Liver (tissue), 9 donors: ENCODE measurements around the gene TANC2. TPM values are rescaled to one million over a fixed set of nuclear protein-coding genes. Genes with fewer than 3 reads are reported as not detected.

Experiments used
- DNase-seq: peaks from one replicate; pipeline ENCODE4 v3.0.0-alpha.2; 2017; ENCODE audit warnings: low spot score
- H3K27ac ChIP-seq, 2 donors: one replicate each; pipeline ENCODE4 v1.7.0; 2013; ENCODE audit warnings: inconsistent platforms in 2 of 2, low read length in 2 of 2, control low read depth in 1 of 2, low read depth in 1 of 2, mild to moderate bottlenecking in 1 of 2
- H3K27me3 ChIP-seq, 4 donors: one replicate each; pipeline versions ENCODE4 v1.6.1 to v1.7.0; 2013; ENCODE audit warnings: low read length in 3 of 4, inconsistent platforms in 1 of 4, mild to moderate bottlenecking in 1 of 4, moderate library complexity in 1 of 4; ENCODE audit not compliant: control insufficient read depth in 4 of 4, insufficient read depth in 4 of 4
- H3K36me3 ChIP-seq, 4 donors: one replicate each; pipeline versions ENCODE4 v1.6.1 to v1.7.0; 2013; ENCODE audit warnings: low read length in 3 of 4, mild to moderate bottlenecking in 3 of 4, low read depth in 1 of 4, moderate library complexity in 1 of 4; ENCODE audit not compliant: control insufficient read depth in 4 of 4, insufficient read depth in 3 of 4
- H3K4me1 ChIP-seq, 4 donors: one replicate each; pipeline versions ENCODE4 v1.6.1 to v1.7.0; 2013; ENCODE audit warnings: low read length in 3 of 4, mild to moderate bottlenecking in 3 of 4, moderate library complexity in 1 of 4; ENCODE audit not compliant: control insufficient read depth in 4 of 4, insufficient read depth in 4 of 4
- H3K4me3 ChIP-seq, 3 donors: one replicate each; pipeline versions ENCODE4 v1.6.1 to v1.7.0; 2013; ENCODE audit warnings: low read length in 3 of 3, control low read depth in 1 of 3, low read depth in 1 of 3, mild to moderate bottlenecking in 1 of 3
- H3K9ac ChIP-seq, 2 donors: one replicate each; pipeline ENCODE4 v1.7.0; 2013; ENCODE audit warnings: low read length in 2 of 2, mild to moderate bottlenecking in 2 of 2, moderate library complexity in 2 of 2, control low read depth in 1 of 2, low read depth in 1 of 2
- H3K9me3 ChIP-seq, 4 donors: one replicate each; pipeline versions ENCODE4 v1.6.1 to v1.7.0; 2013; ENCODE audit warnings: low read length in 3 of 4; ENCODE audit not compliant: control insufficient read depth in 4 of 4
- EGR1 ChIP-seq, 2 donors: IDR thresholded peaks; 2 replicates each; pipeline ENCODE4 v1.6.1; 2016 to 2018; ENCODE audit warnings: antibody characterized with exemption in 2 of 2, low read depth in 2 of 2
- FOXA1 ChIP-seq: IDR thresholded peaks from 2 replicates; pipeline ENCODE4 v1.6.1; 2016; ENCODE audit warnings: antibody characterized with exemption
- FOXA2 ChIP-seq: IDR thresholded peaks from 2 replicates; pipeline ENCODE4 v1.6.1; 2016; ENCODE audit warnings: antibody characterized with exemption
- GABPA ChIP-seq, 2 donors: IDR thresholded peaks in 1 of 2; conservative IDR thresholded peaks in 1 of 2; 2 replicates each; pipeline ENCODE4 v1.6.1; 2016; ENCODE audit warnings: antibody characterized with exemption in 2 of 2, mild to moderate bottlenecking in 1 of 2, moderate library complexity in 1 of 2
- HNF4A ChIP-seq, 2 donors: conservative IDR thresholded peaks; 2 replicates each; pipeline ENCODE4 v1.6.1; 2016; ENCODE audit warnings: antibody characterized with exemption in 2 of 2, mild to moderate bottlenecking in 2 of 2
- HNF4G ChIP-seq: IDR thresholded peaks from 2 replicates; pipeline ENCODE4 v1.6.1; 2016; ENCODE audit warnings: antibody characterized with exemption
- JUND ChIP-seq, 2 donors: IDR thresholded peaks; 2 replicates each; pipeline ENCODE4 v1.6.1; 2016; ENCODE audit warnings: antibody characterized with exemption in 2 of 2
- NR2F2 ChIP-seq: IDR thresholded peaks from 2 replicates; pipeline ENCODE4 v1.6.1; 2016; ENCODE audit warnings: antibody characterized with exemption
- RAD21 ChIP-seq, 2 donors: IDR thresholded peaks; 2 replicates each; pipeline ENCODE4 v1.6.1; 2016; ENCODE audit warnings: antibody characterized with exemption in 2 of 2, mild to moderate bottlenecking in 2 of 2
- RXRA ChIP-seq, 2 donors: IDR thresholded peaks; 2 replicates each; pipeline ENCODE4 v1.6.1; 2017 to 2018; ENCODE audit warnings: antibody characterized with exemption in 2 of 2, mild to moderate bottlenecking in 1 of 2
- TAF1 ChIP-seq: conservative IDR thresholded peaks from 2 replicates; pipeline ENCODE4 v1.6.1; 2016; ENCODE audit warnings: antibody characterized with exemption, mild to moderate bottlenecking
- YY1 ChIP-seq: IDR thresholded peaks from 2 replicates; pipeline ENCODE4 v1.6.1; 2016; ENCODE audit warnings: antibody characterized with exemption, mild to moderate bottlenecking
- WGBS: extraction: QIAGEN DNeasy Blood & Tissue Kit; methylation state at CpG from one replicate; pipeline ENCODE4 v1.1.7; 2013; 5-methylcytosine and 5-hydroxymethylcytosine counted together
- polyA plus RNA-seq, 2 donors: library from polyadenylated mRNA; stranded (reverse) in 1 of 2; unstranded in 1 of 2; fragments of 200-250 nt in 1 of 2; fragments of >200 nt in 1 of 2; fragmentation: Nextera tagmentation in 1 of 2; extraction: Ambion mirVana in 1 of 2; gene quantifications; one replicate each; pipeline versions ENCODE4 v1.2.1 to v1.2.3, GENCODE V29; 2013 to 2015
- total RNA-seq, 2 donors: library from RNA; depleted of rRNA; stranded (reverse); fragments of >200 nt; gene quantifications; one replicate each; pipeline ENCODE4 v1.2.3, GENCODE V29; 2014
- TF ChIP-seq, protein P1 (sequence below): IDR thresholded peaks from 2 replicates; pipeline ENCODE4 v1.6.1; 2016; ENCODE audit warnings: antibody characterized with exemption
- TF ChIP-seq, protein P2 (sequence below): IDR thresholded peaks from 2 replicates; pipeline ENCODE4 v1.6.1; 2016; ENCODE audit warnings: antibody characterized with exemption
- TF ChIP-seq, protein P3 (sequence below): IDR thresholded peaks from 2 replicates; pipeline ENCODE4 v1.6.1; 2016; ENCODE audit warnings: antibody characterized with exemption, mild to moderate bottlenecking
- TF ChIP-seq, protein P4 (sequence below): fragments of 150-350 bp; IDR thresholded peaks from 2 replicates; pipeline ENCODE4 v1.5.1; 2017; ENCODE audit warnings: improper control_type of control experiment, low read depth, low read length; ENCODE audit not compliant: missing input control
- TF ChIP-seq, protein P5 (sequence below): IDR thresholded peaks from 2 replicates; pipeline ENCODE4 v1.6.1; 2016; ENCODE audit warnings: antibody characterized with exemption
- donor health status: healthy.
- donor health status: healthy.
- donor health status: healthy.
- donor health status: healthy.
- donor health status: healthy.

The TANC2 gene
- total and polyA plus RNA-seq, 4 donors = 1.2 to 7.7 (median 4.1) TPM

DNA sequence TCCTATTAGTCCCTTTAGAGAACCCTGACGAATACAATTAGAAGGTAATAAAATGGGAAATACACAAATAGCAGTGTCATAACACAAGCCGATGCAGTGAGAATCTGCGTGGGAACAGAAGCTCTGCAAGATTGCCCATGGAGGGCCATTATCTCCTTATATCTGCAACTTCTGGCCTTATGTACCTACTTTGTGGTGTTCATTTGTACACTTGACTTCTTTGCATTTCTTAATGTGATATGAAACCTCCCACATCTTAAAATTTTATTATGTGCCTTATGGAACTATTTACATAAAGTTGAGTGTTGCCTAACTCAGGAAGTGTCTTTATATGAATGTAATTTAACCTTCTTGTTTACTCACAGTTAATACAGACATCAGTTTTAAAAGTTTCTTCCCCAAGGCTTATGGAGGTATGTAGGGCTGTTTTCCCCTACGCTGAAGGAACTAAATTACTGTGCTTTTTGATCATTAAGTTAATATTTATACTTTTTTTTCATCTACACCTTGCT, 10.1 kb upstream of the TANC2 start:
- Histone ChIP-seq H3K4me3 (no peak overlapping the region), H3K9me3 (no peaks in the 10 kb centered on the region), H3K36me3 (no peaks in the 10 kb centered on the region), H3K4me1 (no peaks in the 10 kb centered on the region), H3K27me3 (no peaks in the 10 kb centered on the region), H3K27ac (no peak overlapping the region), H3K9ac (no peak overlapping the region)
- no peak for DNase-seq
- WGBS = 80% methylated on average over 4 of the region's 4 CpGs
- TF ChIP-seq, protein P1, sequence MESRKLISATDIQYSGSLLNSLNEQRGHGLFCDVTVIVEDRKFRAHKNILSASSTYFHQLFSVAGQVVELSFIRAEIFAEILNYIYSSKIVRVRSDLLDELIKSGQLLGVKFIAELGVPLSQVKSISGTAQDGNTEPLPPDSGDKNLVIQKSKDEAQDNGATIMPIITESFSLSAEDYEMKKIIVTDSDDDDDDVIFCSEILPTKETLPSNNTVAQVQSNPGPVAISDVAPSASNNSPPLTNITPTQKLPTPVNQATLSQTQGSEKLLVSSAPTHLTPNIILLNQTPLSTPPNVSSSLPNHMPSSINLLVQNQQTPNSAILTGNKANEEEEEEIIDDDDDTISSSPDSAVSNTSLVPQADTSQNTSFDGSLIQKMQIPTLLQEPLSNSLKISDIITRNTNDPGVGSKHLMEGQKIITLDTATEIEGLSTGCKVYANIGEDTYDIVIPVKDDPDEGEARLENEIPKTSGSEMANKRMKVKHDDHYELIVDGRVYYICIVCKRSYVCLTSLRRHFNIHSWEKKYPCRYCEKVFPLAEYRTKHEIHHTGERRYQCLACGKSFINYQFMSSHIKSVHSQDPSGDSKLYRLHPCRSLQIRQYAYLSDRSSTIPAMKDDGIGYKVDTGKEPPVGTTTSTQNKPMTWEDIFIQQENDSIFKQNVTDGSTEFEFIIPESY = no peak
- no peak for TF ChIP-seq RXRA (IDR thresholded peaks at IDR 0.05)
- TF ChIP-seq FOXA2 = no peak
- TF ChIP-seq NR2F2 = no peak
- TF ChIP-seq, protein P2, sequence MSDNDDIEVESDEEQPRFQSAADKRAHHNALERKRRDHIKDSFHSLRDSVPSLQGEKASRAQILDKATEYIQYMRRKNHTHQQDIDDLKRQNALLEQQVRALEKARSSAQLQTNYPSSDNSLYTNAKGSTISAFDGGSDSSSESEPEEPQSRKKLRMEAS = no peak
- TF ChIP-seq FOXA1 = no peak
- TF ChIP-seq, protein P3, sequence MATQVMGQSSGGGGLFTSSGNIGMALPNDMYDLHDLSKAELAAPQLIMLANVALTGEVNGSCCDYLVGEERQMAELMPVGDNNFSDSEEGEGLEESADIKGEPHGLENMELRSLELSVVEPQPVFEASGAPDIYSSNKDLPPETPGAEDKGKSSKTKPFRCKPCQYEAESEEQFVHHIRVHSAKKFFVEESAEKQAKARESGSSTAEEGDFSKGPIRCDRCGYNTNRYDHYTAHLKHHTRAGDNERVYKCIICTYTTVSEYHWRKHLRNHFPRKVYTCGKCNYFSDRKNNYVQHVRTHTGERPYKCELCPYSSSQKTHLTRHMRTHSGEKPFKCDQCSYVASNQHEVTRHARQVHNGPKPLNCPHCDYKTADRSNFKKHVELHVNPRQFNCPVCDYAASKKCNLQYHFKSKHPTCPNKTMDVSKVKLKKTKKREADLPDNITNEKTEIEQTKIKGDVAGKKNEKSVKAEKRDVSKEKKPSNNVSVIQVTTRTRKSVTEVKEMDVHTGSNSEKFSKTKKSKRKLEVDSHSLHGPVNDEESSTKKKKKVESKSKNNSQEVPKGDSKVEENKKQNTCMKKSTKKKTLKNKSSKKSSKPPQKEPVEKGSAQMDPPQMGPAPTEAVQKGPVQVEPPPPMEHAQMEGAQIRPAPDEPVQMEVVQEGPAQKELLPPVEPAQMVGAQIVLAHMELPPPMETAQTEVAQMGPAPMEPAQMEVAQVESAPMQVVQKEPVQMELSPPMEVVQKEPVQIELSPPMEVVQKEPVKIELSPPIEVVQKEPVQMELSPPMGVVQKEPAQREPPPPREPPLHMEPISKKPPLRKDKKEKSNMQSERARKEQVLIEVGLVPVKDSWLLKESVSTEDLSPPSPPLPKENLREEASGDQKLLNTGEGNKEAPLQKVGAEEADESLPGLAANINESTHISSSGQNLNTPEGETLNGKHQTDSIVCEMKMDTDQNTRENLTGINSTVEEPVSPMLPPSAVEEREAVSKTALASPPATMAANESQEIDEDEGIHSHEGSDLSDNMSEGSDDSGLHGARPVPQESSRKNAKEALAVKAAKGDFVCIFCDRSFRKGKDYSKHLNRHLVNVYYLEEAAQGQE = no peak
- TF ChIP-seq EGR1 (IDR thresholded peaks at IDR 0.05; ENCODE audit: low read depth in 2 of 2) = no peak
- no peak for TF ChIP-seq HNF4A (conservative IDR thresholded peaks at IDR 0.05)
- TF ChIP-seq HNF4G = no peak
- no peak for TF ChIP-seq JUND (IDR thresholded peaks at IDR 0.05)
- TF ChIP-seq, protein P4, sequence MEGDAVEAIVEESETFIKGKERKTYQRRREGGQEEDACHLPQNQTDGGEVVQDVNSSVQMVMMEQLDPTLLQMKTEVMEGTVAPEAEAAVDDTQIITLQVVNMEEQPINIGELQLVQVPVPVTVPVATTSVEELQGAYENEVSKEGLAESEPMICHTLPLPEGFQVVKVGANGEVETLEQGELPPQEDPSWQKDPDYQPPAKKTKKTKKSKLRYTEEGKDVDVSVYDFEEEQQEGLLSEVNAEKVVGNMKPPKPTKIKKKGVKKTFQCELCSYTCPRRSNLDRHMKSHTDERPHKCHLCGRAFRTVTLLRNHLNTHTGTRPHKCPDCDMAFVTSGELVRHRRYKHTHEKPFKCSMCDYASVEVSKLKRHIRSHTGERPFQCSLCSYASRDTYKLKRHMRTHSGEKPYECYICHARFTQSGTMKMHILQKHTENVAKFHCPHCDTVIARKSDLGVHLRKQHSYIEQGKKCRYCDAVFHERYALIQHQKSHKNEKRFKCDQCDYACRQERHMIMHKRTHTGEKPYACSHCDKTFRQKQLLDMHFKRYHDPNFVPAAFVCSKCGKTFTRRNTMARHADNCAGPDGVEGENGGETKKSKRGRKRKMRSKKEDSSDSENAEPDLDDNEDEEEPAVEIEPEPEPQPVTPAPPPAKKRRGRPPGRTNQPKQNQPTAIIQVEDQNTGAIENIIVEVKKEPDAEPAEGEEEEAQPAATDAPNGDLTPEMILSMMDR = no peak
- TF ChIP-seq TAF1 = no peak
- no peak for TF ChIP-seq RAD21 (IDR thresholded peaks at IDR 0.05)
- TF ChIP-seq, protein P5, sequence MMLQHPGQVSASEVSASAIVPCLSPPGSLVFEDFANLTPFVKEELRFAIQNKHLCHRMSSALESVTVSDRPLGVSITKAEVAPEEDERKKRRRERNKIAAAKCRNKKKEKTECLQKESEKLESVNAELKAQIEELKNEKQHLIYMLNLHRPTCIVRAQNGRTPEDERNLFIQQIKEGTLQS = no peak
- TF ChIP-seq GABPA (IDR thresholded peaks at IDR 0.05 in 1 of 2, conservative IDR thresholded peaks at IDR 0.05 in 1 of 2) = no peak
- no peak for TF ChIP-seq YY1
